ENCODE measurements around the gene SCAI. TPM values are rescaled to one million over a fixed set of nuclear protein-coding genes. Genes with fewer than 3 reads are reported as not detected.
"Not testable (repeated sequence)": the region's sequence is repeated elsewhere in the genome, so short reads cannot be mapped to it uniquely, and the experiment has no call there.

Gene SCAI
- total and polyA plus RNA-seq, 9 of the 15 experiments (the other 6 are each of a cell fraction or from before 2014, with no cell fraction given) = 0.70 to 12.4 (median 4.2) TPM

GRCh38 chr9:124959671-124960408 lies 183.5 kb downstream of the SCAI start:
- DNase-seq (ENCODE audit: extremely low read depth in 1 of 4, low spot score in 3 of 4); H2AFZ ChIP-seq (ENCODE audit: low read depth, low read length); POLR2A ChIA-PET; H3K9ac ChIP-seq (ENCODE audit: insufficient read depth in 1 of 2, low read depth in 2 of 2, low read length in 2 of 2); H3K27me3 ChIP-seq (ENCODE audit: control insufficient read depth in 2 of 2, insufficient read depth in 2 of 2, low read length in 2 of 2); H4K20me1 ChIP-seq (replicated peaks; ENCODE audit: control insufficient read depth, insufficient read depth, low read length); intact Hi-C loops (cut with micrococcal nuclease); H3K9me1 ChIP-seq (ENCODE audit: control insufficient read depth, insufficient read depth, low read length); H3K79me2 ChIP-seq (ENCODE audit: control insufficient read depth, insufficient read depth, low read length); in situ Hi-C loops (cut with MboI); CTCF ChIA-PET (ENCODE audit: low intra/inter-chr PET ratio); FAIRE-seq; H3K4me3 ChIP-seq; H3K4me2 ChIP-seq (ENCODE audit: insufficient read depth, low read length); H3K36me3 ChIP-seq (ENCODE audit: control insufficient read depth, insufficient read depth, low read length); H3K9me3 ChIP-seq (replicated peaks; ENCODE audit: control insufficient read depth, insufficient read depth, low read depth, low read length); ATAC-seq; BruUV-seq (replicated peaks); H3K27ac ChIP-seq (ENCODE audit: extremely low read depth, low read depth, low read length): not testable (repeated sequence)
- H3K4me1 ChIP-seq (replicated peaks in 1 of 2; ENCODE audit: control insufficient read depth in 2 of 2, insufficient read depth in 2 of 2, low read length in 2 of 2) = peaks cover 6 to 10% of the 10 kb centered on the region in 2 experiments; a peak in 3 of 5 replicates
- TF ChIP-seq ZNF146 (CRISPR knock-in tag; IDR thresholded peaks at IDR 0.05; ENCODE audit: unreplicated experiment) = peak; percentile 28
- WGBS (ENCODE audit: insufficient coverage, low coverage, missing lambda C conversion rate) = 95% methylated on average over 7 of the region's 9 CpGs

- 33% methylated on average over 1 of the region's 1 CpG for WGBS (ENCODE audit: insufficient coverage, low coverage, missing lambda C conversion rate)
Observed at GRCh38 chr9:124954255-124954654, 189.1 kb downstream of the SCAI start.

More at GRCh38 chr9:124954255-124954654, 189.1 kb downstream of the SCAI start:
- intact Hi-C loops (cut with micrococcal nuclease) (no loop called here), in situ Hi-C loops (cut with MboI) (no loop called here)
- no peak overlapping the region for H3K9ac ChIP-seq (ENCODE audit: insufficient read depth in 1 of 2, low read depth in 2 of 2, low read length in 2 of 2)
- no peak for DNase-seq (ENCODE audit: extremely low read depth in 1 of 4, low spot score in 3 of 4)
- peaks cover 13% of the 10 kb centered on the region; the same call in 1 of the 3 replicates for H3K36me3 ChIP-seq (ENCODE audit: control insufficient read depth, insufficient read depth, low read length)
- H3K27ac ChIP-seq (ENCODE audit: extremely low read depth, low read depth, low read length) = no peak overlapping the region
- ATAC-seq = no peak
- ChIA-PET POLR2A (interaction anchor here (1.0 to 1.1 kb wide), 2 partner anchors 10 to 14 kb away, joined by 3 to 4 read pairs; no protein-coding TSS in a partner anchor), CTCF (ENCODE audit: low intra/inter-chr PET ratio) (no interaction called here)
- H3K9me1 ChIP-seq (ENCODE audit: control insufficient read depth, insufficient read depth, low read length) = no peaks in the 10 kb centered on the region
- BruUV-seq (replicated peaks) = no TSS peak
- no peaks in the 10 kb centered on the region for H3K27me3 ChIP-seq (ENCODE audit: control insufficient read depth in 2 of 2, insufficient read depth in 2 of 2, low read length in 2 of 2)
- H2AFZ ChIP-seq (ENCODE audit: low read depth, low read length) = no peak overlapping the region
- TF ChIP-seq SAP30 (IDR thresholded peaks at IDR 0.05; ENCODE audit: borderline replicate concordance, insufficient read depth, low read depth, low read length, poor library complexity, severe bottlenecking) (no peak), ZNF212 (CRISPR knock-in tag; IDR thresholded peaks at IDR 0.05) (no peak), BCL6 (CRISPR knock-in tag; IDR thresholded peaks at IDR 0.05) (no peak), ZBTB2 (IDR thresholded peaks at IDR 0.05) (no peak), JUNB (CRISPR knock-in tag; conservative IDR thresholded peaks at IDR 0.05) (no peak), ZNF324 (CRISPR knock-in tag; IDR thresholded peaks at IDR 0.05) (no peak), WHSC1 (IDR thresholded peaks at IDR 0.05; ENCODE audit: low read length) (no peak), ZNF445 (CRISPR knock-in tag; IDR thresholded peaks at IDR 0.05; ENCODE audit: low read depth) (no peak), ATF1 (CRISPR knock-in tag; IDR thresholded peaks at IDR 0.05) (no peak), ATF1 (tag; IDR thresholded peaks at IDR 0.05) (no peak), MECOM (CRISPR knock-in tag; IDR thresholded peaks at IDR 0.05) (no peak), L3MBTL2 (IDR thresholded peaks at IDR 0.05) (no peak)
- no peak overlapping the region for H3K4me3 ChIP-seq
- H3K4me1 ChIP-seq (replicated peaks in 1 of 2; ENCODE audit: control insufficient read depth in 2 of 2, insufficient read depth in 2 of 2, low read length in 2 of 2) = no peaks in the 10 kb centered on the region
- H3K9me3 ChIP-seq (replicated peaks; ENCODE audit: control insufficient read depth, insufficient read depth, low read depth, low read length) = no peaks in the 10 kb centered on the region
- peak; percentile 23 for FAIRE-seq
- no peak overlapping the region for H3K4me2 ChIP-seq (ENCODE audit: insufficient read depth, low read length)
- H4K20me1 ChIP-seq (replicated peaks; ENCODE audit: control insufficient read depth, insufficient read depth, low read length) = no peaks in the 10 kb centered on the region
- no peaks in the 10 kb centered on the region for H3K79me2 ChIP-seq (ENCODE audit: control insufficient read depth, insufficient read depth, low read length)

Measured in K562 (cell line).